Measurements from ENCODE around the gene HSD17B12.

DNA sequence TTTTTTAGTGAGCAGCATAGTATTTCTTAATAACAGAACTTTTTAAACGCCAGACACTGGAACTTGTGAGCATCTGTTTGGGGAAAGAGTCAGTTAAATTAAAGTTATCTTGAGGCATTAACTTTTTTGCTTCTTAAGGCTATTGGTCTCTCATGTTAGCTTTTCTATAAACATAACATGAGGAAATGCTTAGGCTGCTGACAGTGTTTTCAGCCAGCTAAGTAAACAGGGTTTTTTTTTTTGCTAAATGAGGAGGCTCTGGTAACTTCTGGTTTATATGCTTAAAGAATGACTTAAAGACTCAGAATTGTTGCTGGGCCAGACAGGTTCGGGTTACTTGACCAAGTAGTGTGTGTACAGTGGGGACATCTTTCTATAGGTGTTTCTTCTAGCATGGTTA, 104.3 kb downstream of the HSD17B12 start:
- TF ChIP-seq, protein P1, sequence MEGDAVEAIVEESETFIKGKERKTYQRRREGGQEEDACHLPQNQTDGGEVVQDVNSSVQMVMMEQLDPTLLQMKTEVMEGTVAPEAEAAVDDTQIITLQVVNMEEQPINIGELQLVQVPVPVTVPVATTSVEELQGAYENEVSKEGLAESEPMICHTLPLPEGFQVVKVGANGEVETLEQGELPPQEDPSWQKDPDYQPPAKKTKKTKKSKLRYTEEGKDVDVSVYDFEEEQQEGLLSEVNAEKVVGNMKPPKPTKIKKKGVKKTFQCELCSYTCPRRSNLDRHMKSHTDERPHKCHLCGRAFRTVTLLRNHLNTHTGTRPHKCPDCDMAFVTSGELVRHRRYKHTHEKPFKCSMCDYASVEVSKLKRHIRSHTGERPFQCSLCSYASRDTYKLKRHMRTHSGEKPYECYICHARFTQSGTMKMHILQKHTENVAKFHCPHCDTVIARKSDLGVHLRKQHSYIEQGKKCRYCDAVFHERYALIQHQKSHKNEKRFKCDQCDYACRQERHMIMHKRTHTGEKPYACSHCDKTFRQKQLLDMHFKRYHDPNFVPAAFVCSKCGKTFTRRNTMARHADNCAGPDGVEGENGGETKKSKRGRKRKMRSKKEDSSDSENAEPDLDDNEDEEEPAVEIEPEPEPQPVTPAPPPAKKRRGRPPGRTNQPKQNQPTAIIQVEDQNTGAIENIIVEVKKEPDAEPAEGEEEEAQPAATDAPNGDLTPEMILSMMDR (IDR thresholded peaks at IDR 0.05), result no peak
- TF ChIP-seq POLR2A (IDR thresholded peaks at IDR 0.05; ENCODE audit: low read depth) (no peak), EP300 (IDR thresholded peaks at IDR 0.05) (no peak), POLR2AphosphoS5 (IDR thresholded peaks at IDR 0.05) (no peak)
